Left lung (tissue), 10 donors: ENCODE results near the gene NUB1. TPM values are rescaled to one million over a fixed set of nuclear protein-coding genes. Genes with fewer than 3 reads are reported as not detected.
A peak's percentile ranks its signal among the peaks of the same experiment; 100 is the strongest.

Source experiments
- ATAC-seq: fragments of 200-7000 bp; cut with Tn5 transposase; one replicate; pipeline ENCODE4 v1.9.1; 2020; ENCODE audit warnings: moderate library complexity
- DNase-seq, 4 donors: peaks; one replicate each; pipeline ENCODE4 v3.0.0-alpha.2; 2013 to 2020
- H3K27ac ChIP-seq, 2 donors: fragments of 200-600 bp; sonication (generic) in 1 of 2; one replicate each; pipeline versions ENCODE4 v1.5.0 to v1.8.0; 2020 to 2021
- H3K27me3 ChIP-seq, 2 donors: fragments of 200-600 bp; sonication (generic) in 1 of 2; one replicate each; pipeline versions ENCODE4 v1.5.0 to v1.8.0; 2020 to 2021
- H3K36me3 ChIP-seq, 2 donors: fragments of 200-600 bp; sonication (generic) in 1 of 2; one replicate each; pipeline versions ENCODE4 v1.5.0 to v1.8.0; 2020 to 2021
- H3K4me1 ChIP-seq, 2 donors: fragments of 200-600 bp; one replicate each; pipeline ENCODE4 v1.8.0; 2021
- H3K4me3 ChIP-seq, 2 donors: fragments of 200-600 bp; sonication (generic) in 1 of 2; one replicate each; pipeline versions ENCODE4 v1.5.0 to v1.8.0; 2020 to 2021; ENCODE audit warnings: mild to moderate bottlenecking in 1 of 2
- H3K9me3 ChIP-seq, 2 donors: fragments of 200-600 bp; sonication (generic) in 1 of 2; one replicate each; pipeline versions ENCODE4 v1.5.0 to v1.8.0; 2020 to 2021
- intact Hi-C, 2 donors: fragments of 100-400 bp; cut with DNase I; formaldehyde crosslinking; loops; one replicate each; pipeline versions ENCODE4 v1.11.2 to v1.14.2; 2022
- polyA plus RNA-seq, 6 donors: library from polyadenylated mRNA; unstranded; fragments of 120-200 nt; gene quantifications; one replicate each; pipeline ENCODE4 v1.2.1, GENCODE V29; 2013; ENCODE audit not compliant: insufficient read length in 6 of 6
- total RNA-seq, 2 donors: library from RNA; stranded (reverse); fragmentation: NEBNext Ultra II Directional; extraction: Animal tissue kit (Norgen Biotek cat#: 25700); gene quantifications; one replicate each; pipeline ENCODE4 v1.2.1, GENCODE V29; 2021
- TF ChIP-seq, protein P1 (sequence below), 2 donors: fragments of 200-600 bp; sonication (generic) in 1 of 2; IDR thresholded peaks; one replicate each; pipeline versions ENCODE4 v1.5.0 to v1.8.0; 2021; ENCODE audit warnings: antibody characterized with exemption in 2 of 2
- donor health status: DM: no; HTN: yes; CAD: no.
- donor health status: DM: no; HTN: no; CAD: no.

The NUB1 gene
- total and polyA plus RNA-seq, 8 donors: 40.9 to 81.8 (median 72.0) TPM

GRCh38 chr7:151342102-151342646 is 562 bp downstream of the NUB1 start:
- peaks cover 6 to 33% of the 10 kb centered on the region in 2 donors for H3K4me1 ChIP-seq
- no peaks in the 10 kb centered on the region for H3K27me3 ChIP-seq
- ATAC-seq (no peak), DNase-seq (peak in 1 of 4 donors; percentile 5)
- H3K36me3 ChIP-seq: peaks cover 0 to 25% of the 10 kb centered on the region in 2 donors
- TF ChIP-seq, protein P1, sequence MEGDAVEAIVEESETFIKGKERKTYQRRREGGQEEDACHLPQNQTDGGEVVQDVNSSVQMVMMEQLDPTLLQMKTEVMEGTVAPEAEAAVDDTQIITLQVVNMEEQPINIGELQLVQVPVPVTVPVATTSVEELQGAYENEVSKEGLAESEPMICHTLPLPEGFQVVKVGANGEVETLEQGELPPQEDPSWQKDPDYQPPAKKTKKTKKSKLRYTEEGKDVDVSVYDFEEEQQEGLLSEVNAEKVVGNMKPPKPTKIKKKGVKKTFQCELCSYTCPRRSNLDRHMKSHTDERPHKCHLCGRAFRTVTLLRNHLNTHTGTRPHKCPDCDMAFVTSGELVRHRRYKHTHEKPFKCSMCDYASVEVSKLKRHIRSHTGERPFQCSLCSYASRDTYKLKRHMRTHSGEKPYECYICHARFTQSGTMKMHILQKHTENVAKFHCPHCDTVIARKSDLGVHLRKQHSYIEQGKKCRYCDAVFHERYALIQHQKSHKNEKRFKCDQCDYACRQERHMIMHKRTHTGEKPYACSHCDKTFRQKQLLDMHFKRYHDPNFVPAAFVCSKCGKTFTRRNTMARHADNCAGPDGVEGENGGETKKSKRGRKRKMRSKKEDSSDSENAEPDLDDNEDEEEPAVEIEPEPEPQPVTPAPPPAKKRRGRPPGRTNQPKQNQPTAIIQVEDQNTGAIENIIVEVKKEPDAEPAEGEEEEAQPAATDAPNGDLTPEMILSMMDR (IDR thresholded peaks at IDR 0.05): no peak
- H3K27ac ChIP-seq: peak overlapping the region; percentile 87 to 89
- no peaks in the 10 kb centered on the region for H3K9me3 ChIP-seq
- H3K4me3 ChIP-seq: peak overlapping the region; percentile 89 to 93
- intact Hi-C loops: no loop called here

DNA sequence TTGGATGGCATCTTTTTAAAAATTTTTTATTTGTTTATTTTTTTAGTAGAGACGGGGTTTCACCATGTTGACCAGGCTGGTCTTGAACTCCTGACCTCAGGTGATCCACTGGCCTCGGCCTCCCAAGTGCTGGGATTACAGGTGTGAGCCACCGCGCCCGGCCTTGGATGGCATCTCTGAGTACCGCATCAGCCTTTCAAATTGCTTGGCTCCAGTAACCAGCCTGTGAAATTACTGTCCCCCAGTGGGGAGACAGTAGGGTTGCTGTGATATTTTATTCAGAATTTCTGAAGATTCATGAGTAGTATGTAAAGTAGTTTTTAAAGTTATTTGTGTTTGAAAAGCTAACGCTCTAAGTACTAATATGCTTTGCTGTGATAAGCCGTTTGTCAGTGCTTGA is 1.2 kb downstream of the NUB1 start:
- intact Hi-C loops: no loop called here

DNA sequence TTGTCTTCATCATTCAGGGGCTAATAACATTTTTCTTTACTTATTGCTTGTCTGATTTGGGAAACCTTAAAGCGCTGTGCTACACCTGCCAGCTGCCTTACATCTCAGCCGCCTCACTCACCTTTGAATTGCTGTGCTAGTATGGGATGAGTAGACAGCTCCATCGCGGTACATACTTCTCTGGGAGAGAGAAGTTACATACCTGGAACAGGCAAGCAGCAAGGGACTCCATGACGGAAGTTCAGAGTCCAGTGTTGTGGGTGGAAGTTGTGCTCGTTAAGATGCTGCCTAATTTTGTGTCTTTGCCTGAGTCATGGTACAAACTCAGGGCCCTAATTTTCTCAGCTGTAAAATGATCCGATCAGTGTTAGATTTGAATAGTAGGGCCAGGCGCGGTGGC is 1.9 kb downstream of the NUB1 start:
- Histone ChIP-seq H3K27ac (no peak overlapping the region), H3K4me1 (peaks cover 6 to 33% of the 10 kb centered on the region in 2 donors), H3K36me3 (peaks cover 0 to 34% of the 10 kb centered on the region in 2 donors), H3K27me3 (no peaks in the 10 kb centered on the region), H3K4me3 (no peak overlapping the region), H3K9me3 (no peaks in the 10 kb centered on the region)
- intact Hi-C loops: no loop called here
- ATAC-seq (no peak), DNase-seq (no peak)
- TF ChIP-seq, protein P1 (IDR thresholded peaks at IDR 0.05): no peak

More for the DNA sequence above, 1.2 kb downstream of the NUB1 start:
- H3K27ac ChIP-seq: peak overlapping the region in 1 of 2 donors; percentile 89
- ATAC-seq: no peak
- no peaks in the 10 kb centered on the region for H3K27me3 ChIP-seq
- TF ChIP-seq, protein P1 (IDR thresholded peaks at IDR 0.05): no peak
- H3K4me3 ChIP-seq: peak overlapping the region; percentile 89 to 93
- no peak for DNase-seq
- peaks cover 0 to 31% of the 10 kb centered on the region in 2 donors for H3K36me3 ChIP-seq
- H3K4me1 ChIP-seq: peaks cover 6 to 33% of the 10 kb centered on the region in 2 donors
- H3K9me3 ChIP-seq: no peaks in the 10 kb centered on the region

DNA sequence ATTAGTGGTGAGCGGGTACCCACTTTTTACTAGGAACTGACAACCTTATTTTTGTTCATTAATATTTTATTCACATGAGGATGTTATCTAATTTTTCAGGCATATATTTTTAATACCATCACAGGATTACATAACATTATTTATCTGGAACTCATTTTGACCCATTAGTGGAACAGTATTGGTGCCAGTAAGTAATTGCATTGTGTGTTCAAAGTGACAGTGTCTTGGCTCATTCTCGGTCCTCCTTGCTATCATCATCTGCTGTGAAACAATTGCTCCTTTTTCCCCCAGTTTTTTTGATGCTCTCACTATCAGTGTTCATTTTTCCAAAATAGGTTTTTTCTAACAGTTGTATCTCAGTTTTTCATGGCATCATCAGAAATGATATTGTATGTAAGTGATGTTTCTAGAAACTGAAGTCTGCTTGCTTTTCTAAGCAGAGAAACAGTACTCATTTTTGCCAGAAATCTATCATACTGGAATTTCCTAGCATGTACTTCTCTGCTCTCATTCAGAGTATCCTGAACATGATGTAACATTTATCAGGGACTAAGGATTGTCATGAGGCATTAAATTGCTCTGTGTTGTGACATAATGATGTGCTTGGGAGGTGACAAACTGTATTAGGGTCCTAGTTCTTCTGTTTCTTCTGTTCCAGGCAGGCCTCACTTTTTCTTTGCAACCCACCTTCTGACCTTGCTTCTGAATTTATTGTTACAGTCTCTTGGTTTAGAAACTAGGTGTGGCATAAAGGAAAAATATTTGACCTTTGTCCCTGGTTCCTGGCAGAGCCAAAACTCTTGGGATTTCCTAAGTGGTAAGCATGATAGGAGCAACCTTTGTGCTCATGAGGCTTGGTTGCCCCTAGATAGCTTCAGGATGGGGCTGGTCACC is 4.2 kb downstream of the NUB1 start:
- intact Hi-C loops: no loop called here
- no peak overlapping the region for H3K27ac ChIP-seq
- no peaks in the 10 kb centered on the region for H3K9me3 ChIP-seq
- no peak overlapping the region for H3K4me3 ChIP-seq
- TF ChIP-seq, protein P1 (IDR thresholded peaks at IDR 0.05): no peak
- ATAC-seq (no peak), DNase-seq (no peak)
- peaks cover 6 to 40% of the 10 kb centered on the region in 2 donors for H3K4me1 ChIP-seq
- H3K36me3 ChIP-seq: peaks cover 0 to 36% of the 10 kb centered on the region in 2 donors
- H3K27me3 ChIP-seq: no peaks in the 10 kb centered on the region

- peaks cover 6 to 40% of the 10 kb centered on the region in 2 donors for H3K4me1 ChIP-seq
- ATAC-seq: no peak
- intact Hi-C loops: no loop called here
- H3K4me3 ChIP-seq: no peak overlapping the region
- TF ChIP-seq, protein P1 (IDR thresholded peaks at IDR 0.05): no peak
- H3K36me3 ChIP-seq: peaks cover 0 to 42% of the 10 kb centered on the region in 2 donors
- H3K27me3 ChIP-seq: no peaks in the 10 kb centered on the region
- H3K9me3 ChIP-seq: no peaks in the 10 kb centered on the region
- no peak for DNase-seq
- no peak overlapping the region for H3K27ac ChIP-seq
Observed at GRCh38 chr7:151346470-151346769, 4.8 kb downstream of the NUB1 start.
